ENCODE measurements around the gene BOD1. TPM values are rescaled to one million over a fixed set of nuclear protein-coding genes. Genes with fewer than 3 reads are reported as not detected.

BOD1 gene
- total RNA-seq, 4 donors from 2014 or later, result 50.8 to 64.4 (median 54.7) TPM

DNA sequence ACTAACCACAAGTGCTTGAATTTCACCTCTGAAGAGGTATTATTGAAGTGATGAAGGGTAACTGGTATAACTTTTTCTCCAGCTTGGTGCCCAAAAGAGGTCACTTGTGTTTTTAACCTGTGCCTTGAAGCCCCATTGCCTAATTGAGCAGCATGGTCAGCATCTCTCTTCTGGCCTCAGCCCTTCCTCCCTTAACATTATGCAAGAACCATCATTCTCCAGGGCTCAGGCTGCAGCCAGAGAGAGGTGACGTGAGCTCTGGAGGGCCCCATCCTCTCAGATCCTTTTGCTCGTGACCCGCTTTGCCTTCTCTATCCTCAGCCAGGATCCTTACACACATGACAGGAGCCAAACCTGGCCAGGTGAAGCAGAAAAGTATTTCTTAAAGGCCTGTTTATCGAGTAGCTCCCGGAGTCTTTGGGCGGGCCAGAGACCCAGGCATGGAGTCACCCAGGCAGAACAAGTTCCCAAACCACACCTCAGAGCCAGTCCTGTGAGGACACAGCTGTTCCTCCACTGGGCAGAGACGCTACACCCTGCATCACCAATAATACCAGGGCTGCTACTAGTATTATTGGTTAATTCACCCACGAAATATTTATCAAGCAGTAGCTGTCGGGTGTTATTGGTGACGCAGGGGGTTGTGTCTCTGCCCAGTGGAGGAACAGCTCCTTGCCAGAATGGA is 29.6 kb upstream of the BOD1 start:
- no peak overlapping the region for H3K27ac ChIP-seq
- WGBS, 2 donors (ENCODE audit: low coverage in 1 of 2), result 80 to 100% methylated on average over 1 to 6 of the region's 10 CpGs
- TF ChIP-seq POLR2AphosphoS5 (IDR thresholded peaks at IDR 0.05), result no peak
- TF ChIP-seq POLR2A (IDR thresholded peaks at IDR 0.05), result no peak
- TF ChIP-seq CTCF (IDR thresholded peaks at IDR 0.05), result no peak
- no peak for TF ChIP-seq EP300 (IDR thresholded peaks at IDR 0.05)
- no peak for ATAC-seq
- no peaks in the 10 kb centered on the region for H3K9me3 ChIP-seq
- no peaks in the 10 kb centered on the region for H3K4me1 ChIP-seq
- H3K4me3 ChIP-seq, result no peak overlapping the region
- H3K36me3 ChIP-seq, result no peaks in the 10 kb centered on the region
- peaks cover 21% of the 10 kb centered on the region for H3K27me3 ChIP-seq

DNA sequence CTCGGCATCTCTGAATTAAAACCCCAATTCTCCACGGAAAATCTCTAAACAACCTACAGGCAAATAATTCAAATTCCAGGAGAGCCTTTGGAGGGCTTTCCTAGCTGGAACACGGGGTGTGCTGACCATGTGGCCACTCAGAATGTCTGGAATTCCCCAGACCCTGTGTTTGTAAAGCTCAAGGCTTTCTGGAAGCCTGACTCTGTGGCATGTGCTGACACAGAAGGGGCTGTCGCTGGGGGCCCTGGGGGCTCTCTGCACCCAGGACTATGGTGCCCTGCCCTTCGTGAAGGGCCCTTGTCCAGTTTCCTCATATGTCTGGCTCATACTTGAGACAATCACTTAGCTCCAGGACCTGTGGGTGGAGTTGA is 29.0 kb upstream of the BOD1 start:
- WGBS, 2 donors (ENCODE audit: low coverage in 1 of 2), result 31 to 40% methylated on average over 3 to 4 of the region's 5 CpGs
- Histone ChIP-seq H3K4me3 (no peak overlapping the region), H3K9me3 (no peaks in the 10 kb centered on the region), H3K36me3 (no peaks in the 10 kb centered on the region), H3K27me3 (peaks cover 21% of the 10 kb centered on the region), H3K27ac (no peak overlapping the region), H3K4me1 (no peaks in the 10 kb centered on the region)
- ATAC-seq, result no peak
- no peak for TF ChIP-seq CTCF (IDR thresholded peaks at IDR 0.05)
- TF ChIP-seq EP300 (IDR thresholded peaks at IDR 0.05), result no peak
- TF ChIP-seq POLR2AphosphoS5 (IDR thresholded peaks at IDR 0.05), result no peak
- TF ChIP-seq POLR2A (IDR thresholded peaks at IDR 0.05), result no peak

GRCh38 chr5:173644673-173645436 is 28.4 kb upstream of the BOD1 start:
- Histone ChIP-seq H3K27me3 (peaks cover 21% of the 10 kb centered on the region), H3K27ac (no peak overlapping the region), H3K4me1 (no peaks in the 10 kb centered on the region), H3K4me3 (no peak overlapping the region), H3K36me3 (no peaks in the 10 kb centered on the region), H3K9me3 (no peaks in the 10 kb centered on the region)
- ATAC-seq, result no peak
- no peak for TF ChIP-seq EP300 (IDR thresholded peaks at IDR 0.05)
- TF ChIP-seq POLR2AphosphoS5 (IDR thresholded peaks at IDR 0.05), result no peak
- TF ChIP-seq CTCF (IDR thresholded peaks at IDR 0.05), result no peak
- no peak for TF ChIP-seq POLR2A (IDR thresholded peaks at IDR 0.05)
- WGBS, 2 donors (ENCODE audit: low coverage in 1 of 2), result 60 to 78% methylated on average over 5 to 7 of the region's 8 CpGs

- Histone ChIP-seq H3K27ac (no peak overlapping the region), H3K27me3 (peaks cover 21% of the 10 kb centered on the region), H3K9me3 (no peaks in the 10 kb centered on the region), H3K4me1 (no peaks in the 10 kb centered on the region), H3K36me3 (no peaks in the 10 kb centered on the region), H3K4me3 (no peak overlapping the region)
- WGBS, 2 donors (ENCODE audit: low coverage in 1 of 2), result no CpG with 5 or more reads among the region's 3 CpGs
- ATAC-seq, result no peak
- TF ChIP-seq EP300 (IDR thresholded peaks at IDR 0.05) (no peak), POLR2A (IDR thresholded peaks at IDR 0.05) (no peak), POLR2AphosphoS5 (IDR thresholded peaks at IDR 0.05) (no peak), CTCF (IDR thresholded peaks at IDR 0.05) (no peak)
Measured at GRCh38 chr5:173643964-173644363, 27.5 kb upstream of the BOD1 start.

Data from gastroesophageal sphincter (tissue), 4 donors.